GM18858 (cell line): ENCODE measurements around the gene RASIP1.
"Not testable (repeated sequence)": the region's sequence is repeated elsewhere in the genome, so short reads cannot be mapped to it uniquely, and the experiment has no call there.

Source experiments
- ATAC-seq: cut with Tn5 transposase; IDR thresholded peaks from one replicate; pipeline ENCODE4 v1.9.1; 2021; ENCODE audit not compliant: unreplicated experiment

Gene RASIP1, protein sequence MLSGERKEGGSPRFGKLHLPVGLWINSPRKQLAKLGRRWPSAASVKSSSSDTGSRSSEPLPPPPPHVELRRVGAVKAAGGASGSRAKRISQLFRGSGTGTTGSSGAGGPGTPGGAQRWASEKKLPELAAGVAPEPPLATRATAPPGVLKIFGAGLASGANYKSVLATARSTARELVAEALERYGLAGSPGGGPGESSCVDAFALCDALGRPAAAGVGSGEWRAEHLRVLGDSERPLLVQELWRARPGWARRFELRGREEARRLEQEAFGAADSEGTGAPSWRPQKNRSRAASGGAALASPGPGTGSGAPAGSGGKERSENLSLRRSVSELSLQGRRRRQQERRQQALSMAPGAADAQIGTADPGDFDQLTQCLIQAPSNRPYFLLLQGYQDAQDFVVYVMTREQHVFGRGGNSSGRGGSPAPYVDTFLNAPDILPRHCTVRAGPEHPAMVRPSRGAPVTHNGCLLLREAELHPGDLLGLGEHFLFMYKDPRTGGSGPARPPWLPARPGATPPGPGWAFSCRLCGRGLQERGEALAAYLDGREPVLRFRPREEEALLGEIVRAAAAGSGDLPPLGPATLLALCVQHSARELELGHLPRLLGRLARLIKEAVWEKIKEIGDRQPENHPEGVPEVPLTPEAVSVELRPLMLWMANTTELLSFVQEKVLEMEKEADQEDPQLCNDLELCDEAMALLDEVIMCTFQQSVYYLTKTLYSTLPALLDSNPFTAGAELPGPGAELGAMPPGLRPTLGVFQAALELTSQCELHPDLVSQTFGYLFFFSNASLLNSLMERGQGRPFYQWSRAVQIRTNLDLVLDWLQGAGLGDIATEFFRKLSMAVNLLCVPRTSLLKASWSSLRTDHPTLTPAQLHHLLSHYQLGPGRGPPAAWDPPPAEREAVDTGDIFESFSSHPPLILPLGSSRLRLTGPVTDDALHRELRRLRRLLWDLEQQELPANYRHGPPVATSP

DNA sequence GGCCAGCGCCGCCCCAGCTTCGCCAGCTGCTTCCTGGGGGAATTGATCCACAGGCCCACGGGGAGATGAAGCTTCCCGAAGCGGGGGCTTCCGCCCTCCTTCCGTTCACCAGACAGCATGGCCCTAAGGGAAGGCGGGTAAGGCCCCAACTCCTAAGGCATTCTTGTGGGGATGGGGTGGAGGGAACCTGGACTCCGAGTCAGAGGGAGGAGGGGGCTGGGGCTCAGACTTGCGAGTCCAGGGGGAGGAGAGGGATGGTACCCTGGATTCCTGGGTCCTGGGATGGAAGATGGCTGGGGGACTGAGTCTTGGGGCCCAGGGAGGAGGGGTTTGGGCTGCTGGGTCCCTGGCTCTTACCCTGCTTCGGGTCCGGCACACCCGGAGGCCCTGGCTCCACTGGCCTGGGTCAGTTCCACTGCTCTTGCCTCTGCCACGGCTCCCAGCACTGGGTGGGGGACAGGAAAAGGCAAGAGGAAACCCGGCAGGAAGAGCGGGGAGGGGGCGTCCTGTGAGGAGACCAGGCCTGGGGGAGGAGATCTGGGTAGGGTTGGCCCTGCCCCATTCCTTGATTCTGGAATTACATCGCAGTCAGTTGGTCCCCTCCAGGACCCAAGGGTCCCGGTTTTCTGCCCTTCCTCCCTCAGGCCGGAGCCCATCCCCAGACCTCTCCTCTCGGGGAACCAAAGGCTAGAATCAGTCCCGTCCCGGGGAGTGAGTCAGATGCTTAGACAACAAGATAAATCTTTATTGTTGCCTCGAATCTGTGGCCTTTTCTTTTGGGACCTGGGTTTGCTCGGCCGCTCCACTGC, at the start of gene RASIP1:
Gene RASIP1 (minus strand): TSS at position 447 of the 809 bp plus-strand sequence. CDS start 328 bp downstream, at position 119.
- no peak for ATAC-seq

DNA sequence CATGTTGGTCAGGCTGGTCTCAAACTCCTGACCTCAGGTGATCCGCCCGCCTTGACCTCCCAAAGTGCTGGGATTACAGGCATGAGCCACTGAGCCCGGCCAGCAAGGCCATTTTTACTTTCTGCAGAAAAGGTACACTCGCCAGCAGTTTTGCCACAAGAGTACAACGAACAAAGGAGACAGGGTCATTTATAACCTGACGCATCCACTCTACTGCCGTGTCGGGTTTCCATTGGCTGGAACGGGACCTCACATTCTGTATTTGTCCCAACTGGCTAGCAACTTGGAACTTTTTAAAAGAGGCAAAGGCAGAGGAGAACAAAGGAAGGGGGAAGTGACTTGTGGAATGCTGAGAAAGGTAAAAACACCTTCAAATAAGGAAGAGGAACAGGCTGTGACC, 46.9 kb upstream of the RASIP1 start:
- ATAC-seq = not testable (repeated sequence)

DNA sequence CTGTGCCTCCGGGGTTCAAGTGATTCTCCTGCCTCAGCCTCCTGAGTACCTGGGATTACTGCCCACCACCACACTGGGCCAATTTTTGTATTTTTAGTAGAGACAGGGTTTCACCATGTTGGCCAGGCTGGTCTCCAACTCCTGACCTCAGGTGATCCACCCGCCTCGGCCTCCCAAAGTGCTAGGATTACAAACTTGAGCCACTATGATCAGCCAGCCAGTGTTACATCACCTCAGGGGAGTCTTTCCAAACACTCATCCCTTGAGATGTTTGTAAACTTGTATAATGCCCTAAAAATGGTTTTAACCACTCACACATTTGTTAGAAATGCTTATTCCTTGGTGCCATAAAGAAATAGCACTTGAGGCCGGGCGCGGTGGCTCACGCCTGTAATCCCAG, 46.0 kb upstream of the RASIP1 start:
- not testable (repeated sequence) for ATAC-seq

DNA sequence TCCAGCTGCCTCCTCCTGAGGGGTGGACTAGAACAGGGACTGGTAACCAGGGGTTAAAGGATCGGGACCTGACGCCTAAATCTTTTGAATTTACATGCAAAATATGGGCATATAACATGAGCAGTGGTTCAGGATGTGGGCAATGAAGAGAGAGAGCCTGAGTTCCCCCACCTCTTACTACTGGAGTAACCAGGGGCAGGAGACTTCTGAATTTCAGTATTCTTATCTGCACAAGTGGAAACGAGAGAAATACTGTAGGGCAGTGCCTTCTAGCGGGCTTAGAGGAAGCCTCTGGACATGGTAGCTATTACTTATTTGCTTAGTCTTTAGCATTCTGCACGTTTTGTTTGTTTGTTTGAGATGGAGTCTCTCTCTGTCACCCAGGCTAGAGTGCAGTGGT, 44.1 kb upstream of the RASIP1 start:
- no peak for ATAC-seq

DNA sequence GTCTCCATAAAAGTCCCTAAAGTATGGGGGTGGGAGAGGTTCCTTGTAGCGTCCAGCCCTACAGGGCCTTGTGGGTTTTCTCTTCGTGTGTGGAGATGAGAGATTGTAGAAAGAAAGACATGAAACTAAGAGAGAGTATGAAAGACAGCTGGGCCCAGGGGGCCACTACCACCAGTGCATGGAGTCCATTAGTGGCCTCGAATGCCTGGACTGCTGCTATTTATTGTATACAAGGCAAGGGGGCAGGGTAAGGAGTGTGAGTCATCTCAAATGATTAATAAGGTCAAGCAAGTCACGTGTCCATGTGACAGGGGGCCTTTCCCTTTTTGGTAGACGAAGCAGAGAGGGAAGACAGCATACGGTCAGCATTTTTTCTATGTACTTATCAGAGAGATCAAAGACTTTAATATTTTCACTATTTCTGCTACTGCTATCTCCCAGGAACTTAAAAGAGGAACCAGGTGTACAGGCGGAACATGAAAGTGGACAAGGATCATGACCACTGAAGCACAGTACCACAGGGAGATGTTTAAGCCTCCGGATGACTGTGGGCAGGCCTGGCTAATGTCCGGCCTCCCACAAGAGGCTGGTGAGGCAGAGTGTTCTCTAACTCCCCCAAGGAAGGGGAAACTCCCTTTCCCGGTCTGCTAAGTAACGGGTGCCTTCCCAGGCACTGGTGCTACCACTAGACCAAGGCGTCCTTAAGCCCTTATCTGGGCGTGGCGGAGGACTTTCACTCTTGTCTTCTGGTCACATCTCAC, 40.4 kb upstream of the RASIP1 start:
- ATAC-seq = no peak

DNA sequence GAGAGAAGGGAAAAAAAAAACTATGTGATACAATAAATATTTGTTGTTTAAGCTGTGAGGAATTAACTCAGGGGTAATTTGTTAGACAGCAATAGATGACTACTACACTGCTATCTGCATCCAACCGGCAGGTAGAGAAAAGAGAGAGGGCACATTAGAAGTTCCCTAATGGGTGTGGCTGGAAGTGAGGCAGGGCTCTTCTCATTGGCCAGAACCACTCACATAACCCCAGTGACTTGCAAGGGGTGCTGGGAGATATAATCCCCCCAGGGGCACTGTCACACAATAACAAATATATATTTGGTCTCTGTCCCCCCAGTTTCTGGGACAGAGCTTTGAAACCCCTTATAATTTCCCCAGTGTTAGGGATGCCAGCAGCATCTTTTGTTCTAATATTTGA, 39.2 kb upstream of the RASIP1 start:
- no peak for ATAC-seq

DNA sequence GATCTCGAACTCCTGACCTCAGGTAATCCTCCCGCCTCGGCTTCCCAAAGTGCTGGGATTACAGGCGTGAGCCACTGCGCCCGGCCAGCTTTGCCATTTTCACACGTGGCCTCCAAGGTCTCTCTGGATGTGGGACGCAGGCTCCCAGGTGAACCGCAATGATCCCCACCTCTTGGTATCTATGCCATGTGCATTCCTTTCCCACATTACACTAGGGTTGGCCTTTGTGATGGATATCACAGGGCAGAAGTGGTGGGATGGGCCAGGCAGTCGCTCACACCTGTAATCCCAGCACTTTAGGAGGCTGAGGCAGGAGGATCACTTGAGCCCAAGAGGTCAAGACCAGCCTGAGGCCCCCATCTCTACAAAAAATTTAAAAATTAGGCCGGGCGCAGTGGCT, 37.3 kb upstream of the RASIP1 start:
- ATAC-seq = no peak

DNA sequence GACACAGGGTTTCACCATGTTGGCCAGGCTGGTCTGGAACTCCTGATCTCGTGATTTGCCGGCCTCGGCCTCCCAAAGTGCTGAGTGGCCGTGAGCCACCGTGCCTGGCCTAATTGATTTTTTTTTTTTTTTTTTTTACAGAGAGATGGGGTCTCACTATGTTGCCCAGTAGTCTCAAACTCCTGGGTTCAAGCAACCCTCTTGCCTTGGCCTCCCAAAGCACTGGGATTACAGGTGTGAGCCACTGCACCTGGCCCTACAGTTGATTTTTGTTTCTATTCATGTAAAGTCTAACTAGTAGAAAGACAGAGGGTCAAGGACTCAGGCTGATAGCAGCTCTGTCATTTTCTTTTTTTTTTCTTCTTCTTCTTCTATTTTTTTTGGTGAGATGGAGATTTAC, 36.7 kb upstream of the RASIP1 start:
- no peak for ATAC-seq

DNA sequence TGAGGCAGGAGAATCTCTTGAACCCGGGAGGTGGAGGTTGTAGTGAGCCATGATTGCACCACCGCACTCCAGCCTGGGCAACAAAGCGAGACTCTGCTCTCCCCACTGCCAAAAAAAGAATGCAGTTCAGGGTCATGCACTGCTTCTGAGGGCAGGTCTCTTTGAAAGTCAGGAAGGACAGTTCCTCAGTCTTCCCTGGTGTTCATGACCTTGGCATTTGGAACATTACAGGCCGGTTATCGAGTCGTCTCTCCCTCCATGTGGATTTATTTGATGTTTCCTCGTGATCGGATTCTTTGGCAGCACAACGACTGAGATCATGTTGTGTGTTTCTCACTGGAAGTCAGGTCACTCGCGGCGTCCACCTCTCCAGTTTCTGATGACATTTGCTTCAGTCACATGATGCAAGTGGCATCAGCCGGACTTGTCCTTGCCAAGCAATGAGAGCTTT, 32.1 kb upstream of the RASIP1 start:
- no peak for ATAC-seq

DNA sequence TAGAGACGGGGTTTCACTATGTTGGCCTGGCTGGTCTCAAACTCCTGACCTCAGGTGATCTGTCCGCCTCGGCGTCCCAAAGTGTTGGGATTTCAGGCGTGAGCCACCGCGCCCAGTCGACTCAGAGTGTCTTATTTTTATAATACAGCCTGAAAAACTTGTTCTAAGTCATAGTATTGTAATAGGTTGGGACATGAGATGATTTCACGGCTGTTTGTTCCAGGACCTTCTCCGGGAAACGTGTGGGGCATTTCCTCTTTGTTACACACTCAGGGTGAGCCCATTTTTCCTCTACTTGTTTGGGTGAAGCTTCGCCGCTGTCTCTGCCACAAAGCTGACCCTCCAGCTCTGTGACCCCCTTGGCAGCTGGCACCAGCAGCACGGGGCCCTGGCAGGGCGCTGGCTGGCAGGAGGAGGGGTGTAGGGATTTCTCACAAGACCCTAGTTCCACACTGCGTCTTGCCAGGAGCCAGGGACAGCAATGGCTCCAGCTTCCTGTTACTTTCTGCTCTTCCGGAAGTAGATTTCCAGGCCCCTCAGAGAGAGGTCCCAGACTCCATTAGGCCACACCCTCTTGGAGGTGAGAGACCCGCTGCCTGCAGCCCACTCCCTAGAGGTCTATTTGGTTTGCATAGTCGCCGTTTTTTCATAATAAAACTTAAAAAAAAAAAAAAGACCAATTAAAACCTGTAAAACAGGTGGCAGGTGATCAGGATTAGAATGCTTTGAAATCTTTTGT, 30.5 kb upstream of the RASIP1 start:
- ATAC-seq = no peak

DNA sequence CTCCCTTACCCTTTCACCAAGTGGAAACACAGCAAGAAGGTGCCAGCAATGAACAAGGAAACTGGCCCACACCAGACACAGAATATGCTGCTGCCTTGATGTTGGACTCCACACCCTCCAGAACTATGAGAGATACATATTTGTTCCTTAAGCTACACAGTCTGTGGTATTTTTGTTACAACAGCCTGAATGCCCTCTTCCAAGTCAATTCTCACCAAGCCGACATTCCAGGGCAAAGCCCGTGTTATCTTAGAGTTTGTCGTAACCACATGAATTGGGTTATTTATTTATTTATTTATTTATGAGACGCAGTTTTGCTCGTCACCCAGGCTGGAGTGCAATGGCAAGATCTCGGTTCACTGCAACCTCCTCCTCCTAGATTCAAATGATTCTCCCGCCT, 29.9 kb upstream of the RASIP1 start:
- ATAC-seq = no peak

DNA sequence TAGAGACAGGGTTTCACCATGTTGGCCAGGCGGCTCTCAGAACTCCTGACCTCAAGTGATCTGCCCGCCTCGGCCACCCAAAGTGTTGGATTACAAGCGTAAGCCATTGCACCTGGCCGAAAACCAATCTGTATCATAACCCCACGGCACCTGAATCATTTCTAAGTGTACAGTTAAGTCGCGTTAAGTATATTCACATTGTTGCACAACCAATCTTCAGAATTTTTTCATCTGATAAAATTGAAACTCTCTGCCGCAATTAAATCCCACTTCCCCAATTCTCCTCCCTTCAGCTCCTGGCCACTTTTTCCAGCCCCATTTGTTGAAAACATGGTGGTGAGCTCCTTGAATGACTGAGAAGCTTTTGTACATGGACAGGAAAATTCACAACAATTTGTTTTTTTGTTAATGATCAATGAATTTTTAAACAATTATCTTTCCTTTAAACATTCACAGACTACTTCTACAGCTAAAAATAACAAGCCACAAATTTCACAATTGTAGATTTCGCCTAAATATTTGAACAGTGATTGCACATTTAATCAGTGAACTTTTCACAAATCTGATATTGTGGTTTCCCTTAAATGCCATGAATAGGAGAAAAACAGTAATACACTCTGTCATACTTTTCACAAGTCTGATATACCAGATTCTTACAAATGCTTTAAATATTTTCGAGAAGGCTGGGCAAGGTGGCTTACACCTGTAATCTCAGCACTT, 28.7 kb upstream of the RASIP1 start:
- ATAC-seq = no peak

DNA sequence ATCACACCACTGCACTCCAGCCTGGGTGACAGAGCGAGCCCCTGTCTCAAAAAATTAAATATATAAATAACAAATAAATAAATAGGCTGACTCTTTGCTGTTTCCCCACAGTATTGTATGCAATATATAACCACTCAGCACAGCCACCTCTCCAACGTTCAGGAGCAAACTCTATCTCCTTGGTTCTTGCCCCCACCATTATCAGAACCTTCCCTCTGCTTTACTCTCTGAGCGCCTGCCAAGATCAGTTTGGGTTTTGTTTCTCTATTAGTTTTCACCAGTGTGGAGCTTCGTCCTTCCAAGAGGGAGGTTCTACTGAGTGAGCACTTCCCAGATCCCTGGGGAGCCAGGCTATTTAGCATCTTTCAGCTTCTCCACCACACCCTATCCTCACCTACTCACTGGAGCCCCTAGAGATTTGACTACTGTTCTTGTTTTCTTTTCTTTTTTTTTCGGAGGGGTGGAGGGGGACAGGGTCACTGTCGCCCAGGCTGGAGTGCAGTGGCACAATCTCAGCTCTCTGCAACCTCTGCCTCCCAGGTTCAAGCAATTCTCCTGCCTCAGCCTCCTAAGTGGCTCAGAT, 27.9 kb upstream of the RASIP1 start:
- ATAC-seq = not testable (repeated sequence)

DNA sequence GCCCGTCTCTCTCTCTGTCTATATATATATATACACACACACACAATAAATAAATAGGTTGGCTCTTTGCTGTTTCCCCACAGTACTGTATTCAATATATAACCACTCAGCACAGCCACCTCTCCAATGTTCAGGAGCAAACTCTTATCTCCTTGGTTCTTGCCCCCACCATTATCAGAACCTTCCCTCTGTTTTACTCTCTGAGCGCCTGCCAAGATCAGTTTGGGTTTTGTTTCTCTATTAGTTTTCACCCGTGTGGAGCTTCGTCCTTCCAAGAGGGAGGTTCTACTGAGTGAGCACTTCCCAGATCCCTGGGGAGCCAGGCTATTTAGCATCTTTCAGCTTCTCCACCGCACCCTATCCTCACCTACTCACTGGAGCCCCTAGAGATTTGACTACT, 25.4 kb upstream of the RASIP1 start:
- ATAC-seq = not testable (repeated sequence)

DNA sequence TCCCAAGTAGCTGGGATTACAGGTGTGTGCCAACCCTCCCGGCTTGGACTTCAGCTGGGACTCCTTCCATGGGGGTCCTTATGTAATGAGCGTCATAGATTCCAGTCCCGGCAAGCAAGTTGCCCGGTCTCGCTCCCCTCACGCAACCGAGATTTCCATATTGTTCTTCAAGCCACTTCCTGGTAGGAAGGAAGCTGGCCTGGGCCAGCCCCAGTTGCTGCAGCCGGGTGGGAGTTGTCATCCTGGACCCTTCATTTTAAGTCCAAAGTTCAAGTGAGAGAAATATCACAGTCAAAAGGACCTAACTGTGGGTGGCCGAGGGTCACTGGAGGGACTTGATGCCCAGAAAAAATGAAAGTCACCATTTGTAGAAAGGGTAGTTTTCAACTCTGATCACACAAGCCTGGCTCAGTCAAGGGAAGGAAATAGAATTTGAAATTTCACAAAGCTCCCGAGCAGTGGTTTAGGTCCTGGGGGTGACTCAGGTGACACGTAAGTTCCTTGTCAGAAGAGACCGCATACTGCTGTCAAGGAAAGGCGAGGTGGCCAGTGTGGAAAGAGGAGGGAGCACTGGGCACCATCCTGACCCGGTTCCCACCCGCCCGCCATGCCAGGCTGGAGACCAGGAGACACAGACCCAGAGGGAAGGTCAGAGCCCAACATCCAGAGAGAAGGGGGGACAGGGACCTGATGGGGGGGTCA, 20.2 kb upstream of the RASIP1 start:
- no peak for ATAC-seq

DNA sequence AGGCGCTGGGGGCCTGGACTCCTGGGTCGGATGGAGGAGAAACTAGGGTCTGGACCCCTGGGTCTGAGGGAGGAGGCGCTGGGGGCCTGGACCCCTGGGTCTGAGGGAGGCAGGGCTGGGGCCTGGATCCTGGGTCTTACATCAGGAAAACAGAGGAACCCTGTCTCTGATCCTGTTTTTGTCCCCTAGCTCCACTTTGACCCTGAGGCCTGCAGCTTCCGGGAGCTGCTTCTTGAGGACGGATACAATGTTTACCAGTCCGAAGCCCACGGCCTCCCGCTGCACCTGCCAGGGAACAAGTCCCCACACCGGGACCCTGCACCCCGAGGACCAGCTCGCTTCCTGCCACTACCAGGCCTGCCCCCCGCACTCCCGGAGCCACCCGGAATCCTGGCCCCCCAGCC, 17.3 kb upstream of the RASIP1 start:
- ATAC-seq = no peak

DNA sequence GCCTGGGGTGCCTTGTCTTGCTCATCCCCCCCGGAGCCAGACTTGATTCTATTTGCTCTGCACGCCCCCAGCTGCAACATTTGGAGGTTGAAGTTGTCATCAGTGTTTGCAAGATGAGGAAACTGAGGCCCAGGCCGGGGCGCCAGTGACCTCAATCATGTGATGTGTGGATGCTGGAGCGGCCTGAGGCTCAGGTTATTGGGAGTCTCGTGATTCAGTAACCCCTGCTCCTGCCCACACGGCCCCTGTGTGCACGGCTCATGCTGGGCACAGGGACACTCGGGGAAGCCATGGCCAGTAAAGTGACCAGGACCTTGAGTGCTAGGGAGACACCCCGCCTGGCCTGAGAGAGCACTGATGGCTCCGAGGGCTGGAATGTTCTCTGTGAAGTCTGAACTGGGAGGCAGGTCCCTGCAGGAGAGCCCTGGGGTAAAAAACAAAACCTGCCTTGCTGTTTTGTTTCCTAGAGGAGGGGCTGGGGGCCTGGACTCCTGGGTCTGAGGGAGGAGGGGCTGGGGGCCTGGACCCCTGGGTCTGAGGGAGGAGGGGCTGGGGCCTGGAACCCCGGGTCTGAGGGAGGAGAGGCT, 16.8 kb upstream of the RASIP1 start:
- no peak for ATAC-seq

DNA sequence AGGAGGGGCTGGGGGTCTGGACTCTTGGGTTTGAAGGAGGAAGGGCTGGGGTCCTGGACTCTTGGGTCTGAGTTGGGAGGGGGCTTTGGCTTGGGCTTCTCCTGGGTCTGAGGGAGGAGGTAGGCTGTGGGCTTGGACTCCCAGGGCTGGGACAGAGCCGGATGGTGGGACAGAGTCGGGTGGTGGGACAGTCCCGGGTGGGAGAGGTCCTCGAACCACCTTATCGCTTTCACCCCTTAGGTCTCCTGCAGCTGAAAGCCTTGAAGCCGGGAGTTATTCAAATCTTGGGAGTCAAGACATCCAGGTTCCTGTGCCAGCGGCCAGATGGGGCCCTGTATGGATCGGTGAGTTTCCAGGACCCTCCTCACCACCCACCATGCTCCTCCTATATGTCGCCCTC, 16.3 kb upstream of the RASIP1 start:
- no peak for ATAC-seq
